DMS79 treated with DMSO at 0.1 percent for 48 hours (cell line): ENCODE measurements around the gene AMMECR1L.
"Not testable (repeated sequence)": the region's sequence is repeated elsewhere in the genome, so short reads cannot be mapped to it uniquely, and the experiment has no call there.

Experiments
- DNase-seq: peaks from one replicate; lab custom pipeline; 2025; lab: John Stamatoyannopoulos, UW

The AMMECR1L gene

DNA sequence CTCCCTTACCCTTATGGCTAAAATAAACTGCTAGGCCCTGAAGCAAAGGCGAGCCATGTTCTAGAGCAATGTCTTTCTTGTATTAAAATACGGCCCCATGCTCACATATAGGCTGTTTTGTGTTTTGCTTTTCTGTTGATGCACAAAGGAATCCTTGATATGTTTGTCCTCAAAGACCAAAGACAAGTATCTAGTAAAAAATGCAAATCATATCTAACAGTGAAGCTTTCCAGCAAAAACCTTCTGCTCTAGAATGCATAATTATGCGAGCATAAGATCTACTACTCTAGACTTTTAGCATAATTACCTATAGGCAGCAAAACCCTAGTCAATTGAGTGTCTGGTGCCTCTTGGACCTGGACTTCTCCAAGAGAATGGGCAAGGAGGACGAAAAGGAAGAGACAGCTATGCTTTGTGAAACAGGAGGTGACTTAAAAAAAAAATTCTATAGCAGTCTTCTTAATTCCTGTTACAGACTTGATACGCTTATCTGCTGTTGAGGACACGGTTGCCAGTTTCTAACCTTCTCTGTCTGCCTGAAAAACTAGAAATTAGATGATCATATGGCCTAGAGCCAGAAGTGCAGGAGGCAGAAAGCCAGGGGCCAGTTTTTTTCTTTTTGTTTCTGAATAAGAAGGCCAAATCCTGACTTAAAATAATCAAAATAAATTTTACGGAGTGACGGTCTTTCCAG is 1.5 kb upstream of the AMMECR1L start:
- DNase-seq = peak; percentile 41

GRCh38 chr2:127886593-127886935 is 808 bp upstream of the AMMECR1L start:
- not testable (repeated sequence) for DNase-seq

DNA sequence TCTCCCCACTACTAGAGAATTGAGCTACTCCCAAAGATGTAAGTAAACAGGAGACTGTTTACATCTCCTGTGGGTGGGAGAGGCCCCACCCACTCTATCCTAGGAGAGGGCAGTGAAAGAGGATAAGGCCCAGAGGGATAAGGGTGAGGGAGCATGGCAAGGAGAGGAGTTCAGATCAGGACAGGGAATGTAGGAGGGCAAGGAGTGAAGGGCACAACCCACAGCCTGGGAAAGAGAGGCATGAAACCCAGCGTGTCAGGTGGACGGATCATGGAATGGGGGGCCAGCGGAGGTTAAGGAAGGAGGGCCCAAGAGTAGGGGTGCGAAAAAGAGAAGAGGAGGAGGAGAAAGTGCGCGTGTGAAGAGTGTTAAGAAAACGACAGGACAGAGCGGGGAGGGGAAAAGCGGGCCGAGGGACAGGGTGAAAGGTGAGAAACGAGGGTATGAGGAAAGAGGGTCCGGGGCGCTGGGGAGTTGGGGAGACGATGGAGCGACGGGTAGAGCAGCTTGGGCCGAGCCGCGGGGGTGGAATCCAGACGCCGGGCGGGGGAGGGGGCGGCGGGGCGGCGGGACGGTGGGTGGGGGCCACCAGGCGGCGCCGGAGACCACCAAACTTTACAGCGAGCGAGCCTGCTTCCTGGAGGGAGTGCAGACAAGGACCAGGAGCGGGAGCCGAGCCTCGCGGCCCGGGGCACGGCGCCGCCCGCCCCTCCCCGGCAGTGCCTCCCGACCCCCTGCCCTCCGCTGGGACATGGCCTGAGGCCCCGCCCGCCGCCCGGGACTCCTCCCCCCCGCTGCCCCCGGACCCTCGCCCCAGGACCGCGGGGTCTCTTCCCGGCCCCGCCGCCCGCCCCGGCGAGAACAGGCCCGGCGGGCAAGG is 655 bp downstream of the AMMECR1L start:
- not testable (repeated sequence) for DNase-seq

DNA sequence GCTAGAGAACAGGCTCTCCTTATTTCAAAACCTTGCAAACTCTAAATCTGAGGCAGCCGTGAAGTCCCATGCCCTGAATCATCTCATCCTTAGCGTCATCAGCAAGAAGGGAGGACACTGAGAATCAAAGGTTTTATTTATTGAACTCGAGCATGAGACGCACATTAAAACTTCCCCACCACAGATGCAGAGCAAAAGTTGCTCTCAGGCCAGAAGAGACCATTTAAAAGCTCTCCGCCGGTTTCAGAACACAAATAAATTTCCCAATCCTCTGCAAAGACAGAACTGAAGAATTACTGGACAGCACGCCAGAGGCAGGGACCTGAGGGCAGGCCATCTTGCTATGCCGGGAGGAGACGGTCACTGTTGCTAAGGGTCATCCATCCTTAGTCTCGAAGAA is 1.3 kb downstream of the AMMECR1L start:
- DNase-seq = no peak

DNA sequence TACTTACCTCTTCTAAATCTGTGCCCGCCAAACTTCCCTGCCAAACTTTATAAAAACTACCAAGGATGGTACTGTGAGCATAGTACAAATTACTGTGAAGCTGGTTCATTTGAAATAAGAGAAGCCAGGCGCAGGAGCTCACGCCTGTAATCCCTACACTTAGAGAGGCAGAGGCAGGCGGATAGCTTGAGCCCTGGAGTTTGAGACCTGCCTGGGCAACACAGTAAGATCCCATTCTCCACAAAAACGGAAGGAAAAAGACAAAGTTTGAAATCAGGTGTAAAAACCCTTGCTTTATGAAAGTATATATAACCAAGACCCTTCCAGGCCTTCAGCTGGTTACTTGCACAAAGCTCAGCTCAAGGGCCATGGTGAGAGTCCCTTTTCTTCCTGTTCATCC is 5.9 kb downstream of the AMMECR1L start:
- DNase-seq = no peak

- no peak for DNase-seq
These were observed 8.1 kb downstream of the AMMECR1L start for GRCh38 chr2:127877626-127878025.

GRCh38 chr2:127877136-127877535 is 8.6 kb downstream of the AMMECR1L start:
- no peak for DNase-seq

GRCh38 chr2:127874378-127875269 is 11.1 kb downstream of the AMMECR1L start:
- no peak for DNase-seq

DNA sequence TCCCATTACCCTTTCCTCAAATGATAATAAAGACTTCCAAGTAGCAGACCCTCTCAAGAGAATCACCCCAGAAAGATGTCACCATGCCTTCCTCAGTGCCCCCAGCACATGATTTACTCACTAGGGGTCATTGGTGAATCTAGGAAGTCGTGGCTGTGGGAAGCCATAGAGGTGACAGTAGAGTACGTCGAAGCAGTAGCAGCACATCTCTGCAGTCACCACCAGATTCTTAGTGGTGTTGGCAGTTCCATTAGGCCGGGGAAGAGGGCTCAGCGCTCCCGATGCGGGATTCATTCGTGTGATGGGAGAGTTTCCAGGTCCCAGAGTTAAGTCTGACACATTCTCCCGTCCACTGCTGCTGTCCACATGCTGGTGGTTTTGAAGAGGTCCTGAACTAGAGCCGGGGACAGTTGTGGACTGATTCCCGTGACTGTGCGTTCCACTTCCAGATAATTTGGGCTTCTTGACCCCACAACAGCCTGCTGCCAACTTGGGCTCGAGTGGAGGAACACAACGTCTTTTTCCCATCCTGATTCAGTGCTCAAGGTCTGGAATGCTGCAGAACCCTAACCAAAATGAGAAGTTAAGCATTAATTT is 12.0 kb downstream of the AMMECR1L start:
- no peak for DNase-seq

- DNase-seq = no peak
These were observed 13.4 kb downstream of the AMMECR1L start for GRCh38 chr2:127872354-127872753.

DNA sequence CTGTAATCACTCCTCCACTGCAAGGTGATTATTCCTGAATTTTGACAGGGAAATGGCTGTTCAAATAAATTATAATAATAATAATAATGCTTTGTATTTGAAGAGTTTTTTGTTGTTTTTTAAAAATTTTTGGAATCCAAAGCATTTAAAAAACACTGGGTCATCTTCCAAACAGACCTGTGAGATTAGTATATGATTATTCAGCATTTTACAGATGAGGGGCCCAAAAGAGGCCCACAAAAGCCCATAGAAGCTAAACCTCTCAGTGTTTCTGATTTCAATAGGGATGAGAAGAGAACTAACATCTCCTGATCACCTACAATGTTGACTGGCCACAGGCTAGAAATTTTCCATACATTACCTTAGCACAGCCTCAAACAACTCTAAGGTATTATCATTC is 19.8 kb downstream of the AMMECR1L start:
- no peak for DNase-seq

- no peak for DNase-seq
These were observed 20.9 kb downstream of the AMMECR1L start for GRCh38 chr2:127864877-127865276.

- no peak for DNase-seq
These were observed 23.5 kb downstream of the AMMECR1L start for GRCh38 chr2:127862228-127862627.

GRCh38 chr2:127860130-127860529 is 25.6 kb downstream of the AMMECR1L start:
- DNase-seq = no peak

DNA sequence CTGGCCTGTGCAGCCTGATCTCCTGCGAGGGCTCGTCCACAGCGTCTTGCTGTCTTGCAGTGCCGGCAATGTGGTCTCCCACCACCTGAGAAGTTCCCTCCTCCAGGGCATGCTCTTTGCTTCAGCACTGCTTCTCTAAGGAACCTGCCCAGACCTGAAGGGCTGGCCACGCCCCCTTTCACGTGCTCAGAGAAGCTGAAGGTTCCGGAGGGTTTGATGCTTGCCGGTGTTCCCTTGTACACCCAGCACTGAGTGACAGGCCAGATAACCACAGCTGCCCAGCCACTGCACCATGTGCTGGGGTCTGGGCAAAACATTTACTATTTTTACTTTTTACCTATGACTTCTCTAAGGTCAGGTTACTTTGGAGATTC is 26.1 kb downstream of the AMMECR1L start:
- DNase-seq = no peak

DNA sequence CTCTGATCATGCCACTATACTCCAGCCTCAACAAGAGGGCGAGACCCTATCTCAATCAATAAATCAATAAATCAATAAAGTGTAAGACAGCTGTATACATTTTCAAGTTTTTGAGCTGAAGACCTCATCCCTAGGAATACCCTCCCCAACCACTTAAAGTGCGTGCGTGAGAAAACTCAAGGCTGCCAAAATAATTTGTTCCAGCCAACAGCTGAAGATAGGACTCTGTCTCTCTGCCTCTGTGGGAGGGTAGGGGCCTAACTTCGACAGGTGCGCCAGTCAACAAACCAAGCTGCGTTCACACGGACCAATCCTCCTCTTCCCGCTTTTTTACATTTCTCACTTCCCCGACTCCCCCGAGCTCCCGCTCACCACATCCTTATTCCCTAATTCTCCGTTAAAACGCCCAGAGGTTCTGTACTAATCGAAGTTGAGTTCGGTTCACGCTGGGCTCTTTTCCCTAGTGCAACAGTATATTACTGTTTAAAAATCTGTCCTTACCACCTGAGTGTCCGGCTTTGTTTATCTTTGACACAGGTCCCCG is 28.4 kb downstream of the AMMECR1L start:
- DNase-seq = peak; percentile 41

GRCh38 chr2:127853671-127854070 is 32.1 kb downstream of the AMMECR1L start:
- no peak for DNase-seq

GRCh38 chr2:127852388-127852787 is 33.4 kb downstream of the AMMECR1L start:
- no peak for DNase-seq

DNA sequence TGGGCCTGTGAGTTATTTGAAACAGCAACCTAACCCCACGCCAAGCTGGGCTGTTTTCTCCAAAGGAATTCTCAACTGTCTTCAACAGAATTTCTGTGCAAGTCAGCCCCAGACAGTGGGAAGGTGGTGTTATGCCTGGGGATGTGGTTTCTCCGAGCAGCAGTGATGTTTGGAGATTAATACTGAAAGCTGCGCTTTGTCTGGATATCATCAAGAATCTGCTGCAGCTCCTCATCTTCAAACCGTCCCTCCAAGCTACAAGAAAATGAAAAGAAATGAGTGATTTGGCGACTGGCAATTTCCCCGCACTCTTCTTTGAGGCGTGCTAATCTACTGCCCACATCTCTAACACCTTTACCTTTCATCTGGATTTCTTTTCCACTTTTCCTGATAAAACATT is 37.8 kb downstream of the AMMECR1L start:
- DNase-seq = no peak

GRCh38 chr2:127844973-127845372 is 40.8 kb downstream of the AMMECR1L start:
- DNase-seq = no peak

- no peak for DNase-seq
These were observed 42.1 kb downstream of the AMMECR1L start for GRCh38 chr2:127843677-127844076.
